Measurements from ENCODE around the gene GATAD2A. TPM values are rescaled to one million over a fixed set of nuclear protein-coding genes. Genes with fewer than 3 reads are reported as not detected.

GATAD2A gene
- polyA plus RNA-seq, 1 donor (not counting 4 experiments of a cell fraction or from before 2014, with no cell fraction given): 28.4 TPM

GRCh38 chr19:19541616-19542015 lies 136.1 kb downstream of the GATAD2A start:
- Histone ChIP-seq H4K20me1 (ENCODE audit: control insufficient read depth, extremely low read depth, insufficient read depth, low read length) (no peaks in the 10 kb centered on the region), H2AFZ (ENCODE audit: control insufficient read depth, low read length) (no peak overlapping the region), H3K27me3 (ENCODE audit: control insufficient read depth, extremely low read depth, insufficient read depth, low read length) (peaks cover 42% of the 10 kb centered on the region), H3K36me3 (ENCODE audit: control insufficient read depth in 2 of 2, extremely low read depth in 1 of 2, insufficient read depth in 2 of 2, low read length in 2 of 2) (no peaks in the 10 kb centered on the region), H3K4me3 (ENCODE audit: control insufficient read depth in 2 of 3, extremely low read depth in 1 of 3, insufficient read depth in 2 of 3, low read depth in 1 of 3, low read length in 3 of 3) (no peak overlapping the region), H3K9me3 (ENCODE audit: control insufficient read depth, low read depth, low read length) (no peaks in the 10 kb centered on the region), H3K9ac (ENCODE audit: control insufficient read depth, extremely low read depth, insufficient read depth, low read length) (no peak overlapping the region), H3K79me2 (ENCODE audit: control insufficient read depth, insufficient read depth, low read length) (no peaks in the 10 kb centered on the region), H3K4me2 (ENCODE audit: control insufficient read depth, extremely low read depth, insufficient read depth, low read depth, low read length) (no peak overlapping the region), H3K9me1 (ENCODE audit: control insufficient read depth, extremely low read depth, insufficient read depth, low read length) (no peaks in the 10 kb centered on the region), H3K4me1 (ENCODE audit: control insufficient read depth, extremely low read depth, insufficient read depth, low read length) (peaks cover 8% of the 10 kb centered on the region), H3K27ac (ENCODE audit: control insufficient read depth, insufficient read depth, low read length) (no peak overlapping the region)
- dilution Hi-C loops (cut with MboI; ENCODE audit: extremely low pct_ligation_motif_present, low sequenced_read_pairs): no loop called here
- no peak for FAIRE-seq
- TF ChIP-seq EZH2 (IDR thresholded peaks at IDR 0.05; ENCODE audit: low read length): no peak
- TF ChIP-seq, protein P1, sequence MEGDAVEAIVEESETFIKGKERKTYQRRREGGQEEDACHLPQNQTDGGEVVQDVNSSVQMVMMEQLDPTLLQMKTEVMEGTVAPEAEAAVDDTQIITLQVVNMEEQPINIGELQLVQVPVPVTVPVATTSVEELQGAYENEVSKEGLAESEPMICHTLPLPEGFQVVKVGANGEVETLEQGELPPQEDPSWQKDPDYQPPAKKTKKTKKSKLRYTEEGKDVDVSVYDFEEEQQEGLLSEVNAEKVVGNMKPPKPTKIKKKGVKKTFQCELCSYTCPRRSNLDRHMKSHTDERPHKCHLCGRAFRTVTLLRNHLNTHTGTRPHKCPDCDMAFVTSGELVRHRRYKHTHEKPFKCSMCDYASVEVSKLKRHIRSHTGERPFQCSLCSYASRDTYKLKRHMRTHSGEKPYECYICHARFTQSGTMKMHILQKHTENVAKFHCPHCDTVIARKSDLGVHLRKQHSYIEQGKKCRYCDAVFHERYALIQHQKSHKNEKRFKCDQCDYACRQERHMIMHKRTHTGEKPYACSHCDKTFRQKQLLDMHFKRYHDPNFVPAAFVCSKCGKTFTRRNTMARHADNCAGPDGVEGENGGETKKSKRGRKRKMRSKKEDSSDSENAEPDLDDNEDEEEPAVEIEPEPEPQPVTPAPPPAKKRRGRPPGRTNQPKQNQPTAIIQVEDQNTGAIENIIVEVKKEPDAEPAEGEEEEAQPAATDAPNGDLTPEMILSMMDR (optimal IDR thresholded peaks at IDR 0.05 in 1 of 3, IDR thresholded peaks at IDR 0.05 in 1 of 3, conservative IDR thresholded peaks at IDR 0.05 in 1 of 3; ENCODE audit: extremely low read depth in 1 of 3, insufficient read depth in 2 of 3, low read length in 3 of 3): no peak
- no peak for DNase-seq (ENCODE audit: low read depth, low spot score)

GRCh38 chr19:19542507-19542906 lies 137.0 kb downstream of the GATAD2A start:
- no peak overlapping the region for H2AFZ ChIP-seq (ENCODE audit: control insufficient read depth, low read length)
- H4K20me1 ChIP-seq (ENCODE audit: control insufficient read depth, extremely low read depth, insufficient read depth, low read length): no peaks in the 10 kb centered on the region
- H3K9ac ChIP-seq (ENCODE audit: control insufficient read depth, extremely low read depth, insufficient read depth, low read length): no peak overlapping the region
- no peaks in the 10 kb centered on the region for H3K9me3 ChIP-seq (ENCODE audit: control insufficient read depth, low read depth, low read length)
- no peak overlapping the region for H3K4me3 ChIP-seq (ENCODE audit: control insufficient read depth in 2 of 3, extremely low read depth in 1 of 3, insufficient read depth in 2 of 3, low read depth in 1 of 3, low read length in 3 of 3)
- H3K79me2 ChIP-seq (ENCODE audit: control insufficient read depth, insufficient read depth, low read length): no peaks in the 10 kb centered on the region
- H3K9me1 ChIP-seq (ENCODE audit: control insufficient read depth, extremely low read depth, insufficient read depth, low read length): no peaks in the 10 kb centered on the region
- no peak overlapping the region for H3K27ac ChIP-seq (ENCODE audit: control insufficient read depth, insufficient read depth, low read length)
- peaks cover 44% of the 10 kb centered on the region for H3K27me3 ChIP-seq (ENCODE audit: control insufficient read depth, extremely low read depth, insufficient read depth, low read length)
- TF ChIP-seq, protein P1 (optimal IDR thresholded peaks at IDR 0.05 in 1 of 3, IDR thresholded peaks at IDR 0.05 in 1 of 3, conservative IDR thresholded peaks at IDR 0.05 in 1 of 3; ENCODE audit: extremely low read depth in 1 of 3, insufficient read depth in 2 of 3, low read length in 3 of 3): no peak
- TF ChIP-seq EZH2 (IDR thresholded peaks at IDR 0.05; ENCODE audit: low read length): no peak
- FAIRE-seq: no peak
- dilution Hi-C loops (cut with MboI; ENCODE audit: extremely low pct_ligation_motif_present, low sequenced_read_pairs): no loop called here
- H3K4me2 ChIP-seq (ENCODE audit: control insufficient read depth, extremely low read depth, insufficient read depth, low read depth, low read length): no peak overlapping the region
- no peaks in the 10 kb centered on the region for H3K36me3 ChIP-seq (ENCODE audit: control insufficient read depth in 2 of 2, extremely low read depth in 1 of 2, insufficient read depth in 2 of 2, low read length in 2 of 2)
- DNase-seq (ENCODE audit: low read depth, low spot score): no peak
- peaks cover 8% of the 10 kb centered on the region for H3K4me1 ChIP-seq (ENCODE audit: control insufficient read depth, extremely low read depth, insufficient read depth, low read length)
